Suppressor macrophage treated with lipopolysaccharide for 4 hours (primary cell): ENCODE measurements around the gene PCNX2.
A peak's percentile ranks its signal among the peaks of the same experiment; 100 is the strongest.

Source experiments
- DNase-seq: peaks from one replicate; pipeline ENCODE4 v3.0.0-alpha.2; 2020

Gene PCNX2, protein sequence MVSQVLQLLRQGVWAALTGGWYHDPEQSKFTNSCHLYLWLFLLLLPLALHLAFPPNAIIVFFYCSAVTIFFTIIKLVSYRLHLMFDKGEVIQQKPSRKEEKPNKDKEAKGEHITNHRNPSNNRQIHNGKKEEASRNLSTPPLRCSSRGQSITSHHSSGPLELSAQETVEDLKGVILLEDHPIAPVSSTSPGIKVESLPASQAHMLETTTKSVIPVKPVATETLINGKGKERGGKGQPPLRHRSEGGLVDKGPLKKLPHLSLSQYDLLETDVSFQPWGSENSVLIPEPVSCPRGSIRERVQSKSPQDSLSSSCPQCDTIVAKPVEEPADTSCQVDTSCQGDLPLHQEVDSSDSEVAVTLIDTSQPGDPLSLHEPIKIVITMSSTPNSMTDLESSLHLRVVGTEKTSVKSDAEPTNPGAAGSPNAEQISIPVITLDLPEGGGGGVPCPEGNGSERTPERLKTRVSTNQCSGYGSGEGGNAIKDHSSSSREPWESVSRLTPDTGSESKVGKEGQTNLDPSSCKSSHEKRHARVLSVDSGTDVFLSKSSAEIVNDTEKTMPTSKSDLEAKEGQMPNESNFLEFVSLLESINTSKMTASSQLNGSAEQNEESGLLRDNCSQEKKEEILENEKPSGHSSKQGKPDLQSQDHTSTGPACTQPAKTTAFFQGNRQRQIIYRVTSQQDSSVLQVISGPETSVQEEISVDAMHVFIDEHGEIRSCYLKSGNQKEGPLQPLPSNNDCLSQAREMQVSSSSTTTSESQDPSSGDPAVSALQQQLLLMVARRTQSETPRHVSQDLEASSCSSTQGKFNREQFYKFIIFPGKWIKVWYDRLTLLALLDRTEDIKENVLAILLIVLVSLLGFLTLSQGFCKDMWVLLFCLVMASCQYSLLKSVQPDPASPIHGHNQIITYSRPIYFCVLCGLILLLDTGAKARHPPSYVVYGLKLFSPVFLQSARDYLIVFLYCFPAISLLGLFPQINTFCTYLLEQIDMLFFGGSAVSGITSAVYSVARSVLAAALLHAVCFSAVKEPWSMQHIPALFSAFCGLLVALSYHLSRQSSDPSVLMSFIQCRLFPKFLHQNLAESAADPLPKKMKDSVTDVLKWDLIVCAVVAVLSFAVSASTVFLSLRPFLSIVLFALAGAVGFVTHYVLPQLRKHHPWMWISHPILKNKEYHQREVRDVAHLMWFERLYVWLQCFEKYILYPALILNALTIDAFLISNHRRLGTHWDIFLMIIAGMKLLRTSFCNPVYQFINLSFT (N-terminal part only)

DNA sequence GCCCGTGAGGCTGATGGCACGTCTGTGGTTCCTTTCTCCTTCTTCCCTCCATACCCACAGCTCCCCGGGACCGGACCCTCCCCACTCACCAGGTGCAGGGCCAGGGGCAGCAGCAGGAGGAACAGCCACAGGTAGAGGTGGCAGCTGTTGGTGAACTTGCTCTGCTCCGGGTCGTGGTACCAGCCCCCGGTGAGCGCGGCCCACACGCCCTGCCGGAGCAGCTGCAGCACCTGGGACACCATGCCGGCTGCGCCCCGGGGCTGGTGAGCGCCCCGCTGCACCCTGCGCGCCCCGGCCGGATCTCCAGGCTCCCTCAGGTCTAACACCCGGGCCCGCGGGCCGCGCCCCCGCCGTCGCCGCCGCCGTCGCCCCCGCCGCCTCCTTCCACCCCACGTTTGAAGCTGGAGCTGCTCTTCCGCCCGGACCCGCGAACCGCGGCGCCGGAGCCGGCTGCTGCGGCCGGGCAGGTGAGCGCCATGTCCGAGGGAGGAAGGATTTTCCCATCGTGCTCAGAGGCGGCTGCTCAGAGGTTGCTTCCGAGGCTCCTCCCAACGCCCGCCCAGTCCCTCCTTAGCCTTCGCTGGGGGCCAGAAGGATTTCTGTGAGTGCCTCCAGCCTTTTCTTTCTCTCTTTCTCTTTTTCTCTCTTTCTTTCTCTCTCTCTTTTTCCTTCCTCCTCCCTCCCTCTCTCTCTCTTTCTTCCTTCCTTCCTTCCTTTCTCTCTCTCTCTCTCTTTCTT is at the start of gene PCNX2:
Gene PCNX2, minus strand, starts transcription at position 489 of the 738 bp plus-strand sequence. Its CDS starts 247 bp downstream, at position 242.
- DNase-seq, result peak; percentile 45

DNA sequence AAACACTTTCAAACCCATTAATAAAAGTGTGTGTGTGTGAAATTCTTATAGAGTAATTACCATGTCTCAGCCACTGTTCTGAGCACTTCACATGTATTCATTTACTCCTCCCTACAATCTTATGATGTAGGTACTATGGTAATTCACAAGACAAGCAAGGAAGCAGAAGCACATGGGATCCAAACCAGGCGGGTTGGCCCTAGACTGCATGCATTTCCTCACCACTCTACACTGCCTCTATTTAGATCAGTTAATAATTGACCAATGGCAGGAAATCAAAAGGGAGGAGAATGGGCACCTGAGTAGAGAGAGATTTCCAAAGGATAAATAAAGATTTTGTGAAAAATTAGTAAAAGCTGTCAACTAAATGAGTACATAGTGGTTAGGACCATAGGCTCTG is 47.7 kb upstream of the PCNX2 start:
- no peak for DNase-seq

DNA sequence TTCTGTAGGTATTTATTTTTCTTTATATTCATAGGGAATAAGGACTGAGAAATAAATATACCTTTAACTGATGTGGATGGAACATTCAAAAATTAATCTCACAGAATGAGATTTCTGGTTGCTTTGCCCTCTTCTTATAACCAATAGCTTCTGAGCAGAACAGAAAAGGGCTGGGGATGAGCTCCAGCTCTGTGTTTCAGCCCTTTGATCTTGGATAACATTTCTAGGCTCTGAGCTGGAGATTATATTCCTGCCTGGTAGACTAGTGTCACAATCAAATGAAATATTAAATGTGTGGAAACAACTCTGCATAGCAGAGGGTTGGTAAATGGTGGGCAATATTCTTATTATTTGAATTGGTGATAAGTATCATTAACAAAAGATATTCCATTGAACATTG is 46.6 kb upstream of the PCNX2 start:
- DNase-seq, result no peak

DNA sequence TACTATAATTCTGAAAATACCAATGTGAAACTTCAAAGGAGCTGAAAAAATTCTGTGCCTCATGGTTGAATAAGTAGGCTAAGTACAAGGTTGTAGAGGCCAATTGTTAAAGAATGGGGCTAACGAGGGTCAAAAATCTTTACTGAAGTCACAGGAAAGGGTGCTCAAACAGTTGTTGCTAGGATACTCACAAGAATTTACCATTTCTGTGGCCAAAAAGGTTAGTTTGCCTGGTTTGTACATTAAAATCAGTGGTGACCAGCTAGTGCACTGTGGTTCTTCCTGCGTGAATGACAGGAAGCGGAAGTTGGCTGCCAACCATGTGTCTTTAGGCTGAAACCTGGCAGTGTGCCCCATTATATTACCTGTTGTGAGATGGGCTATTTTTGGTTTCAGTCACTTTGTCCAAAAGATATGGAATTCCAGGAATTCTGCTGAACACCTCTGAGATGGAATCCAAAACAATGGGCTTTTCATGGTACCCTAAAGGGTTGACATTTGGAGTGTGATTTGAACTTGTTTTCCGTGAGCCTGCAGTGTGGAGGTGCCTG is 45.5 kb upstream of the PCNX2 start:
- no peak for DNase-seq

DNA sequence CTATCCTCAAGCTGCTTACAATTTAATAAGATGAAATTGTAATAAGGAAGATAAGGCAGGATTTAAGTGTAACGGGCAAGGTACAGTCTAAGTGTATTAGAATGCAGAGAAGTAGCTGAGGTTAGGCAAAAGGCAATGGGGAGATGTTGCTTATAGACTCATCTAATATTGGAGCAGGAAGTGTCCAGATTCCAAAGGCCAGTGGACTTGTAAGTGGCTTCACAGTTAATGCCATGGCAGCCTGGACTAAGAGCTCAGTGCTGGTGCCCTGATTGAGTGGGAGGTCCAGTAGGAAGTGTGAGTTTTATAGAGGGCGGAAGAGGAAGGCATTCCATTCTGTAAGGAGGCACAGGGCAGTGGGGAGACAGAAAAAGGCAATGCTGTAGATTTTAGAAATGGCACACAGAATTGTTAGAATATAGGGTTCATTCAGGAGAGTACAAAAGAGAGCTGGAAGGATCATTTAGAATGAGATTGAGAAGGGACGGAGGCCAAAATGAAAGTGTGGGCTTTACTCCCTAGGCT is 44.6 kb upstream of the PCNX2 start:
- DNase-seq, result no peak

DNA sequence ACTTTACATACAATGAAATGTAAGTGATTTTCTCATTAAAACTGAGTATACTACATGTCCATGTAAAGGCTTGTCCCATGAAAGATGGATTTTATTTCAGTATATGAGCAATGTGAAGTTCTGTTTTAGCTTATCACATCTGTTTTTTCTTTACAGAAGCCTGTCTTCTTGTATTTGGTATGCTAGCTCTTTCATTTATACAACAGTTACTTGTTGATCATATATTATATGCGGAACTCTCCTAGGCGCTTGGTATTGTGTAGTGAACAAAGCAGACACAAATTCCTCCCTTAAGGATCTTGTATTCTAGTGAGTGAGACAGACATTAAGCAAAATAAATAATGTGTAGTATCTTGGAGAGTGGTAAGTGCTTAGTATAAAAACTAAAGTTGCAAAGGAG is 42.6 kb upstream of the PCNX2 start:
- no peak for DNase-seq

DNA sequence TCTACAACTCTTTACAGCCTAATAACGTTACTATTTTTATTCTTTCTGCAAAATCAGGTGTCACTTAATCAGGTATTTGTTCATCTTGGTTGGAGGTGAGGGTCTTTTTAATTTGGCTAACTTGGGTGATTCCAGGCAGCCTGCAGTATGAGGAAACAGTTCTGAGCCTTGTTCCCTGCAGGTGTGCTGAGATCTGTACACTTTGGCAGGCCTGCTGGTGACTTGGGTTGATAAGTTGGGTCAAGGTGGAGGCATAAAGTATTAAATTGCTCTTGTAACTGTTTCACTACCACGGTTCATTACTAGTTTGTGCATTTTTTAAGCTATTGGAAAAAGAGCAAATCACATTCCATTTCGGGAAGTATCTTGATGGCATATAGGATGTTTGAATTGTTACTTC is 42.0 kb upstream of the PCNX2 start:
- no peak for DNase-seq

DNA sequence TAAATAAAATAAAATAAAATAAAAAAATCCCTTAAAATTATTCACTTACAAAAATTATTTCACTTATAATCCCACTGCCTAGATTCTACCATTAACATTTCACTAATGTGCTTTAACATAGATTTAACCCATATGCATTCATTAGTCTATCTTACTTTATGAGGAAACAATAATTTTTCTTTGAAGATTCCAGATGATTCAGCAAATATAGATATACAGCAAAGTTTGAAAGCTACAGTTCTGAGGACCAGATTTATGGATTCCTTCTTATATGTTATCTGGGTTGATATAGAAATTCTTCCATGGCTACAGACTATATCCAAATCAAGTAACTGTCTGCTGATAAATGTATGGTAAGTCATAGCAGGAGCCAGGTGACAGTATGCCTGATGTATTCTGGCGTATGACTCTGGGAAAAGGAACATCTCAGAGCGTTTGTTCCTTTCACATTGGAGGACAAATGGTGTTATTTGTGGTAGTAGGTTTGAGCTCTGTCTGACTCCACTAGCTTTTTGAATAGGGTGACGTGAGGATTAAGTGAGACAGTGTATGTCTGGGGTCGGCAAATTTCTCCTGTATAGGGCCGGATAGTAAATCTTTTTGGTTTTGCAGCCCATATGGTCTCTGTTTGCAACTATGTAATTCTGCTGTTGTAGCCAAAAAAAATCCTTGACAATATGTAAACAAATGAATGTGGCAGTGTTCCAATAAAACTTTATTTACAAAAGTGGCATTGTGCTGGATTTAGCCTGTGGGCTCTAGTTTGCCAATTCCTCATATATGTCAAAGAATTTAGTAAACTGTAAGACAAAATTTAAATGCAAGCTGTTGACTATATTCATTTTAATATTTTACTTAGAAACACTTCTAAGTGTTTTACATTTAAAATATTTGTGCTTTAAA is 41.3 kb upstream of the PCNX2 start:
- DNase-seq, result no peak

DNA sequence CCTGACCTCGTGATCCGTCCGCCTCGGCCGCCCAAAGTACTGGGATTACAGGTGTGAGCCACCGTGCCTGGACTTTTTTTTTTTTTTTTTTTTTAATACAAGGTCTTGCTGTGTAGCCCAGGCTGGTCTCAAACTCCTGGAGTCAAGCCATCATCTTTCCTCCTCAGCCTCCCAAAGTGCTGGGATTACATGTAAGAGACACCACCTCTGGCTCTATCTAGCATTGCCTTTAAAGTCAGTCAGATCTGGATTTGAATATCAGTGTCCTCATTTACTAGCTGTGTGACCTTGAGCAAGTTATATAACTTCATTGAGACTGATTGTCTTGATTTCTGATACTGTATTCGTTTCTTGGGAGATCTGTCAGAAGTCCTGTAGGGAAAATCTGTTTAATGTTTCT is 38.6 kb upstream of the PCNX2 start:
- DNase-seq, result no peak

DNA sequence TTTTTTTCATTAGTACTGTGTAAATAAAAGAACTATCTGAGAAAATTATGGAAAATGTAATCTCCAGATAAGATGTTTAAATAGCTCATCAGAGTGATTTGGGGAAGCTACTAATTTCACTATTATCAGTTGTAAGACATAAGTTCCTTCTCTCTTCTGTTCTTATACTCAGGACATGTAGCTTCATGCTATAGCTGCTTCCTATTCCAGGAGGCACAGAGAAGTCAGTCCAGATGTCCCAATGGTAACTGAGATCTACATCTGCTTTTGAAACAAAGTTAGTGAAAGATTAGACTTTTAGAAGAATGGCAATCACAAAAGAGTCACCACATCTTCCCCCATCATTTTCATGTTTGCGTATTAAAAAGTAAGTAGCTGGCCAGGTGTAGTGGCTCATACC is 37.6 kb upstream of the PCNX2 start:
- peak; percentile 29 for DNase-seq

DNA sequence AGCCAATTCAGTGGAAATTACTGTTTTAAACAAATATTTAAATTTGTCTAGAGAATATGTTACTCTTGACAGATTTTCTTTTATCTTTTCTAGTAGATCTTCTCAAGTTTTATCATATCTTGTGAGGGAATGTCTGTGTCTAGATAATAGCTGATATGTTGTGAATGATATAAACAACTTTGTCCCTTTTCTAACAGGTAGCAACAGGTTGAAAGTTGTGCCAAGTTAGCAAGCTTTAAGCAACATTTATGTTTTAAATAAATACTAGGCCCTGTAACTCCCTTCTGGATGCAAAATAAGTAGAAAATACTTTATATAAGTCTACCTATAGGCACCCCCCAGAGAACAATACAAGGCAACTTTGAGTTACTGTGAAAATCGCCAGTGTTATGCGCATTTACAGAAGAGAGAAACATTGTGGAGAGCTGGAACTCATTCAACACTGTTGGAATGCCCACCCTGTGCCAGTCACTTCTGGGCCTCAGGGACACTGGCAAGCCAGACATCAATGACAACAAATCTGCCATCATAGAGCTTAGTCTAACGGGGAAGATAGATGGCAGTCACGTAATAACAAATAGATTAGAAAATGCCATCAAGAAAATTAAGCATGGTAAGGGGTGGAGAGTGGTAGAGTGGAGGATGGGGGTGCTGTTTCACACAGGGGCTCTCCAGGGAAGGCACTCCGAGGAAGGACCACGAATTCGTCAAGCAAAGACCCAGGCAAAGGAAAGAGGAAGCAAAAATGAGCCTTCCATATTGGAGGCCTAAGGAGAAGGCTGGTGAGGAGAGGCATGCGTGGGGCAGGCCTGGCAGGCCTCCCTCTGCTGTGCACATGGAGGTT is 36.4 kb upstream of the PCNX2 start:
- no peak for DNase-seq

DNA sequence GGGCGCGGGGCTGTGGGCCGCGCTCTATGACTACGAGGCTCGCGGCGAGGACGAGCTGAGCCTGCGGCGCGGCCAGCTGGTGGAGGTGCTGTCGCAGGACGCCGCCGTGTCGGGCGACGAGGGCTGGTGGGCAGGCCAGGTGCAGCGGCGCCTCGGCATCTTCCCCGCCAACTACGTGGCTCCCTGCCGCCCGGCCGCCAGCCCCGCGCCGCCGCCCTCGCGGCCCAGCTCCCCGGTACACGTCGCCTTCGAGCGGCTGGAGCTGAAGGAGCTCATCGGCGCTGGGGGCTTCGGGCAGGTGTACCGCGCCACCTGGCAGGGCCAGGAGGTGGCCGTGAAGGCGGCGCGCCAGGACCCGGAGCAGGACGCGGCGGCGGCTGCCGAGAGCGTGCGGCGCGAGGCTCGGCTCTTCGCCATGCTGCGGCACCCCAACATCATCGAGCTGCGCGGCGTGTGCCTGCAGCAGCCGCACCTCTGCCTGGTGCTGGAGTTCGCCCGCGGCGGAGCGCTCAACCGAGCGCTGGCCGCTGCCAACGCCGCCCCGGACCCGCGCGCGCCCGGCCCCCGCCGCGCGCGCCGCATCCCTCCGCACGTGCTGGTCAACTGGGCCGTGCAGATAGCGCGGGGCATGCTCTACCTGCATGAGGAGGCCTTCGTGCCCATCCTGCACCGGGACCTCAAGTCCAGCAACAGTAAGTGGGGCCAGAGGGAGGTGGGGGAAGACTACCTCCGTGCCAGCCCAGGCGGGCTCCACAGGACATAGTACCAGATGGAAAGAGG is 32.8 kb upstream of the PCNX2 start:
- DNase-seq, result peak; percentile 21

DNA sequence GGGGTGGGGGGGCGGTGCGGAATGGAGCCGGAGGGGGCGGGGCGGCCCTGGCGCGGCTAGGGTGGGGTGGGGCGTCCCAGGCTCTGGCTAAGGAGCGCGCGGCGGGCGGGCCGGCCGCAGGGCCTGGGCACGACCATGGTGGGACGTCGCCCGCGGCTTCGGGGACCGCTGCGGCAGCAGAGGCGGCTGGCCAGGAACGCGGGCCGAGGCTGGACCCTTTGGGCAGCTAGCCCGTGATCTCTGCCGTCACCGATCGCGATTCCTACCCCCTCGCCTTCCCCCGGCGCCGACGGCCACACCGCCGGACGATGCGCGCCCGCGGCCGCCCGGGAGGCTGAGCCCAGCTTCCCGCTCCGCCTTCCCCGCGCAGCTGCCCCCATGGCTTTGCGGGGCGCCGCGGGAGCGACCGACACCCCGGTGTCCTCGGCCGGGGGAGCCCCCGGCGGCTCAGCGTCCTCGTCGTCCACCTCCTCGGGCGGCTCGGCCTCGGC is 32.2 kb upstream of the PCNX2 start, which contains the start of gene MAP3K21:
Gene MAP3K21, plus strand, starts transcription at position 74 of the 491 bp plus-strand sequence. Its CDS starts 305 bp downstream, at position 379.
- no peak for DNase-seq

DNA sequence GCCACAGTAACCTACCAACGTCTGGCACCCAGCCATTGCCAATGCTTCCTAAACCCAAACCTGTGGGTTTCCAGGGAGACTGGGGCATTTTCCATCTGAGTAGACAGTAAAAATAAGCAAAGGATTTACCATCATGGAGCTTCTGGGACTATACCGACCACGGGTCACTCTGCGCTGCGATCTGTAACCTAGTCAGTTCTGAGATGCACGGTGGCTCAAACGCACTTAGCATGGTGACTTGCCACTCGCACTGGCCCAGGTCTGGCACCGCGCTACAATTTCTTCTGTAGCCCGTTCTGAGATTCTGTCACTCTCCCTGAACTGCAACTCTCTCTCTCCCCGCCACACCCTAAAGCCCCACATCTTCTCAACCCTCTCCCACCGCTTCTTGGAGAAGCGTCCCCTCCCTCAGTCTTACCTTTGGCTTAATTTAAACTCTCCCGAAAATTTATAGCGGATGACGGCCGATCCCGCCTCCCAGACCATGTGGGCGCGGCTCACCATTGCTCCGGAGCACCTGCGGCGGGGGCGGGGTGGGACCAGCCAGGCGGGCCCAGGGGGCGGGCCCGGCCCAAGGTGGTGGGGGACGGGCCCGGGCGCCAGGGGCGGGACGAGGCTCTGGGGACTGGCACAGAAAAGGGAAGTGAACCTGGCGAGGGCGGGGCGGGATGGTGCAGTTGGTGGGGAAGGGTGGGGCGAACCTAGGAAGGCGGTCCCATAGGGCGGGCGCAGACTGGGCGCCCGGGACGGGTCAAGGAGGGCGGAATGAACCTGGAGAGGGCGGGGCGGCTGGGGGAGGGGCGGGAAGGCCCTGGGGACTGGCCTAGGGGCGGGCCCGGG is 31.5 kb upstream of the PCNX2 start:
- DNase-seq, result peak; percentile 95

DNA sequence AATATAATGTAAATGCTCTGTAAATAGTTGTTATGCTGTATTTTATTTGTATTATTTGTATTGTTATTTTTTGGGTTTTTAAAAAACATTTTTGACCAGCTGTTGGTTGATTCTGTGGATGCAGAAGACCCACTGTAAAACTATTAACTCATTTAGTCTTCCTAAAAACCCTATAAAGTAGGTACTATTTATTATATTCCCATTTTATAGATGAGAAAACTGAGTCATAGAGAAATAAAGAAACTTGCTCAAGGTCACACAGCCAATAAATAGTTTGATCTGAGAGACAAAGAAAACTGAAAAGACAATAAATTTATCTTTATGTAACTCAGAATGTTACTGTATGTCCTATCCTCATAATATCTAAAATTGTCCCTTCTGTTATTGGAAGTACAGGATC is 30.8 kb upstream of the PCNX2 start:
- DNase-seq, result no peak

DNA sequence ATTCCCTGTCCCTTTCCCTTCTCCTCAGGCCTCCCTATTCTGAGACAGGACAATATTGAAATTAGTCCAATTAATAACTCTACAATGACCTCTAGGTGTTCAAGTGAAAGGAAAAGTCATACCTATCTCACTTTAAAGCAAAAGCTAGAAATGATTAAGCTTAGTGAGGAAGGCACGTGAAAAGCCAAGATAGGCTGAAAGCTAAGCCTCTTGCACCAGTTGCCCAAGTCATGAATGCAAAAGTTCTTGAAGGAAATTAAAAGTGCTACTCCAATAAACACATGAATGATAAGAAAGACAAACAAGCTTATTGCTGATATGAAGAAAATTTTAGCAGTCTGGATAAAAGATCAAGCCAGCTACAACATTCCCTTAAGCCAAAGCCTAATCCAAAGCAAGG is 28.2 kb upstream of the PCNX2 start:
- no peak for DNase-seq

DNA sequence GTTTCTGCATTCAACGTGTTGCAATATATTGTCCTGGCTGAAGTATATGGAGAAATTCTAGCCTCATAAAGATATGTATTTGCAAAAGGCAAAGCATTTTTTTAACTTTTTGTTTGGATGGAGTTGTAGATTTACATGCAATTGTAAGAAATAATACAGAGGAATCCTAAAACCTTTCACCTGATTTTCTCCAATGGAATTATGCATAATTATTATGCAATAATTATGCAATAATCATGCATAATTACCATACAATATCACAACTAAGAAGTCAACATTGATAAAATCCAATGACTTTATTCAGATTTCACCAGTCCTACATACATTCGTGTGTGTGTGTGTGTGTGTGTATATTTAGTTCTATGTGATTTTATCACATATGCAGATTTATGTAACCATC is 24.5 kb upstream of the PCNX2 start:
- no peak for DNase-seq

DNA sequence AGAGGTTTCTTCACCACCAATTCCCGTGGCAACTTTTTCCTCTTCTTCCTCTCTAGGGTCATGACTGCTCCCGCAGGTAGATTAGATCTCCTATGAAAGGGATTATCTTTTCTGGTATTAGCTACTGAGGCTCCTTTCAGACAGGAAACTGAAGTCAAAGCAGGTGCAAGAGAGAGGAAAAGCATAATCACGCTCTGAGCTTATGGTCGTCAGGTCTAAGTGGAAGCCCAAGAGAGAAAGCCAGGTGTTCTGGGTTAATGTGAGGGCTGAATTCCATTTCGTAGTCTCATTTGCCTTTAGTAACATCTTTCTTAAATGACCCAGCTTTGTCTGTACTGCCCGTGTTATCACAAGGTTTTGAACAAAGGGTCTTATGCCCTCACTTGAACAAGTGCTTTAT is 23.7 kb upstream of the PCNX2 start:
- DNase-seq, result no peak
